MM.1S (cell line): ENCODE measurements around the gene RPH3AL.

Experiments
- EZH2 ChIP-seq: fragments of 300-600 bp; sonication (generic); optimal IDR thresholded peaks from 2 replicates; pipeline ENCODE3; 2017; ENCODE audit warnings: low read depth, mild to moderate bottlenecking, antibody characterized with exemption, low read length, mixed read lengths
- TF ChIP-seq, protein P1 (sequence below): fragments of 300-600 bp; sonication (generic); IDR thresholded peaks from 2 replicates; pipeline ENCODE4 v1.5.1; 2016; ENCODE audit warnings: antibody characterized with exemption, low read length, mixed read lengths

DNA sequence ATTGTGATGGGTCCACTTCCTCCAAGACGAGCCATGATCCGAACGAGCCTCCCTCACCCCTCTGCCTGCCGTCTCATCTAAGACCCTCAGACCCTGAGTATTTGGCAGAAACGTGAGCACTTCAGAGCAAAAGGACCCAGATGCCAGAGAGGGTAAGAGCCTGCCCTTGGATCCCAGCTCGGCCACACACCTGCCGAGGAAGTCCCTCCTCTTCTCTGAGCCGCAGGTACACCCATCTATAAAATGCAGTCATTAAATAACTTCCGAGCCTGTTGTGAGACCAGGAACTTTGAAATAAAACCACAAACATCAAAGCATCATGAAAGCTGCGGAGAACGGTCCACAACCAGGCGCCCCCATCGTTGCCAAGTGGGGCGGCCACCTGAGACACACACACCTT is 106.4 kb downstream of the RPH3AL start:
- TF ChIP-seq, protein P1, sequence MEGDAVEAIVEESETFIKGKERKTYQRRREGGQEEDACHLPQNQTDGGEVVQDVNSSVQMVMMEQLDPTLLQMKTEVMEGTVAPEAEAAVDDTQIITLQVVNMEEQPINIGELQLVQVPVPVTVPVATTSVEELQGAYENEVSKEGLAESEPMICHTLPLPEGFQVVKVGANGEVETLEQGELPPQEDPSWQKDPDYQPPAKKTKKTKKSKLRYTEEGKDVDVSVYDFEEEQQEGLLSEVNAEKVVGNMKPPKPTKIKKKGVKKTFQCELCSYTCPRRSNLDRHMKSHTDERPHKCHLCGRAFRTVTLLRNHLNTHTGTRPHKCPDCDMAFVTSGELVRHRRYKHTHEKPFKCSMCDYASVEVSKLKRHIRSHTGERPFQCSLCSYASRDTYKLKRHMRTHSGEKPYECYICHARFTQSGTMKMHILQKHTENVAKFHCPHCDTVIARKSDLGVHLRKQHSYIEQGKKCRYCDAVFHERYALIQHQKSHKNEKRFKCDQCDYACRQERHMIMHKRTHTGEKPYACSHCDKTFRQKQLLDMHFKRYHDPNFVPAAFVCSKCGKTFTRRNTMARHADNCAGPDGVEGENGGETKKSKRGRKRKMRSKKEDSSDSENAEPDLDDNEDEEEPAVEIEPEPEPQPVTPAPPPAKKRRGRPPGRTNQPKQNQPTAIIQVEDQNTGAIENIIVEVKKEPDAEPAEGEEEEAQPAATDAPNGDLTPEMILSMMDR = no peak
- no peak for TF ChIP-seq EZH2
